Stimulated activated CD8-positive, alpha-beta memory T cell treated with anti-CD3 and anti-CD28 coated beads, Interleukin-15, amount 100 ng/mL, for 48 hours (primary cell): ENCODE data around the gene PLA2G4F.
A peak's percentile ranks its signal among the peaks of the same experiment; 100 is the strongest.

Experiments
- DNase-seq, 2 donors: peaks; one replicate each; pipeline ENCODE4 v3.0.0-alpha.2; 2020; ENCODE audit warnings: low read depth in 2 of 2

The PLA2G4F gene

DNA sequence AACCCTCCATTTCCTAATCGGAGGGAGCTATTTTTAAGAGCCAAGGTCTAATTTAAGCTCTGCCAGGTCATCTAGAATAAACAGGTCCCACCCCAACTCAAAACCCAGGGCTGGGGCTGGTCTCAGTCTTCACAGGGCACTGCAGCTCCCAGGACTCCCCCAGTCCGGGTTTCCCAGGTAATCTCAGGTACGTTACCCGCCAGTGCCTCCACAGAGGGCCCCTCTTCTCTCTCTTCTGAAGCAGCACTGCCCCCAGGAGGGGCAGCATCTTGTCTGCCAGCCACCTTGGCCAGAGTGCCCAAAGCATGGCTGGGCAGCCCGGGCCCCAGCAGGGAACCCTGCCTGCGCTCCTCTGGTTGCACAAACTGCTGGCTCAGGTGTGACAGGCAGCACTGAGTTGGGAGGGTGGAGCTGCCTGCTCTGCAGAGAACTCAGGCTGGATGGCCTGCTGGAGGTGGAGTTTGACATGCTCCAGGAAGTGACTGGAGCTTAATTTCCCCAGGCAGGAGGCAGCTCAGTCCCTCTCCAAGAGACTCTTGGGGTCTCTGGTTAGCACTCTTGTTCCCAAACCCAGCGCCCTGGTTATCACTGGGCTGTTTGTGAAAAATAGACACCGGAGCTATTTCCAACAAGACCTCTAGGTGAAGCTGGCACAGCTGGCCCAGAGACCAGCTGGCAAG, at the start of gene PLA2G4F:
Gene PLA2G4F, minus strand, starts transcription at position 394 of the 680 bp plus-strand sequence. Its CDS starts 87 bp downstream, at position 307.
- DNase-seq = no peak

DNA sequence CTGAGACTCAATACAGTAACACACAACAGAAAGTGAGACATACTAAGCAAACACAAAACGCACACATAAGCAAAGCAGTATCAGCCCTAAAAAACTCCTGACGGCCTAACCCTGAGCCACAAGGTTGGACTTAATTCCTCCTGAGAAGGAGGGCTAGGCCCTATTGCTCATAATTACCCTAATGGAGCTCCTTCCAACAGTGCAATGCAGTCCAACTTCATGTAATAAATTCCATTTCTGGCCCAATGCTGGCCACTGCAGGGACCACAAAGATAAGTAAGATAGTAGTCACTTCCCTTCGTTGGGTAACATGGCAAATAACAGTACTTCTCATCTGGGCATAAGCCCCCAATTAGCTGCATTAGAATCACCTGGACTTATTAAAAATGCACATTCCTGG, 47.5 kb upstream of the PLA2G4F start:
- no peak for DNase-seq

- DNase-seq = no peak
Measured at GRCh38 chr15:42202653-42203052, 46.2 kb upstream of the PLA2G4F start.

- no peak for DNase-seq
Measured at GRCh38 chr15:42201801-42202200, 45.4 kb upstream of the PLA2G4F start.

DNA sequence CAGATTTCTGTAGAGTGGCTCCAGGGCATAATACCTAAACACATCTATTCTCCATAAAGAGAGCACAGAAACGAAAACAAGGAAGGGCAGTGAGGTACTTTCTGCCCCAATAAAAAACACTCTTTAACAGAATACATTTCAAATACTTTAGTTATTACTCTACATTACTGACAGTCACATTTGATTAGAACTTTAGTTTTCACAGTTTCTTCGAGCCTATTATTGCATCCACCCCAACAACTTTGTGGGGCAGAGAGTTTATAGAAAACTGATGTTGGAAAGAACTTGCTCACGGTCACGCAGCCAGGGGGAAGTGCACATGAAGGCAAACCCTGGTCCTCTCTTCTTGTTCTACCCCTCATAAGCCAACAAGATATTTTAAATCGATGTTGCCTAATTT, 42.7 kb upstream of the PLA2G4F start:
- no peak for DNase-seq

- no peak for DNase-seq
Measured at GRCh38 chr15:42198516-42198915, 42.1 kb upstream of the PLA2G4F start.

GRCh38 chr15:42194513-42194912, 38.1 kb upstream of the PLA2G4F start:
- DNase-seq = peak in 1 of 2 donors; percentile 8

DNA sequence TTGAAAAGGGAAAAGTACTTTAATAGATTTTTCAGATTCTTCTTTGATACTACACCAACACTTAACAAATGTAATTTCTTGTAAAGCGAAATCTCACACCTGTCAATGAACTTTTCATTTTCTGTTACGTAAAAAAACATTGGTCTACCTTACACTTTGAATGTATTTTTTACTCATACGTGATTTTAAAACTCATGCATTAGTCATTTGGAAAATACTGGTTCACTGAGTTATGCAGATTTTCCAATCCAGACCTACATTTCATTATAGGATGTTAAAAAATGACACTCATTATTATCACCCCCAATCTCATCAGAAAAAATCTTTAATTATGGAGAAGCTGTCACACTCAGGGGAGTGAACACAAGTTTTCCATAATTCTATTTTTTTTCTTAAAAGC, 36.9 kb upstream of the PLA2G4F start:
- no peak for DNase-seq

GRCh38 chr15:42191610-42192346, 35.3 kb upstream of the PLA2G4F start:
- DNase-seq = no peak

GRCh38 chr15:42190370-42190769, 33.9 kb upstream of the PLA2G4F start:
- DNase-seq = no peak

GRCh38 chr15:42185801-42186200, 29.4 kb upstream of the PLA2G4F start:
- DNase-seq = no peak

GRCh38 chr15:42184736-42185135, 28.3 kb upstream of the PLA2G4F start:
- no peak for DNase-seq

GRCh38 chr15:42184296-42184695, 27.9 kb upstream of the PLA2G4F start:
- no peak for DNase-seq

GRCh38 chr15:42182961-42183360, 26.5 kb upstream of the PLA2G4F start:
- DNase-seq = no peak

- no peak for DNase-seq
Measured at GRCh38 chr15:42182328-42182886, 26.0 kb upstream of the PLA2G4F start.

DNA sequence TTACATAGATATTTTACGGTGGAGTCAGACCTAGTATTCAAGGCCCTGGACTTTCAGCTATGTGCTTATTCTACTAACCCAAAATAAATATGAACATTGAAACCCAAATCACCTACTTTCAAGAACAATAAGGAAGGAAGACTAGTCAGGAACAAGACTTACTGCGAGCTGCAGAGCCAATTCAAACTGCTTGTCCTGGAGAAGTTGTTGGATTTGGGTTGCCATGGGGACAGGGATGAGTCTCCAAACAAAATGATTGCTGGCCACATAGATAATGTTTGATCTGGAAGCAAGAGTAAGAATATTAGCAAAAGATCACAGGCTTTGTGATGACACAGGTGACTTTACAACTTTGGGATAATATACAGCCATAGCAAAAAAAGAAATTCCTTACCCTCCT, 21.6 kb upstream of the PLA2G4F start:
- no peak for DNase-seq

GRCh38 chr15:42175671-42176070, 19.2 kb upstream of the PLA2G4F start:
- DNase-seq = no peak

DNA sequence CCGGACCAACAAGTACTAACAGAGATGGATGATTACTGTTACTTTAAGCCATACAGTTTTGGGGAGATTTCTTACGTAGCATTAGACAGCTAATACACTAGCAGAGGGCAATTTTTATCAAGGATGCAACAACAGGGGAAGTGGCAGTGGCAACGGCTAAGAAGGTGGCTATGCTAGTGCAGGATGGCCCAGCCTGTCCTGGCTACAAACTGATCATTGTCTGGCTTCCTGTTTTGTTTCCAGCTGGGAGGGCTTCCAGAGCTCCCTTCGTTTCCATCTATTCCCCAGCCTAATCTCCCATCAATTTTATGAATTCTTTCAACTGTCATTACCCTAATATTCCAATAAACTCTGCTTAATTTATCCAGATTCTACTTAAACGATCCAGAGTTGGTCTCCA, 16.0 kb upstream of the PLA2G4F start:
- DNase-seq = no peak

- no peak for DNase-seq
Measured at GRCh38 chr15:42171795-42172194, 15.4 kb upstream of the PLA2G4F start.

DNA sequence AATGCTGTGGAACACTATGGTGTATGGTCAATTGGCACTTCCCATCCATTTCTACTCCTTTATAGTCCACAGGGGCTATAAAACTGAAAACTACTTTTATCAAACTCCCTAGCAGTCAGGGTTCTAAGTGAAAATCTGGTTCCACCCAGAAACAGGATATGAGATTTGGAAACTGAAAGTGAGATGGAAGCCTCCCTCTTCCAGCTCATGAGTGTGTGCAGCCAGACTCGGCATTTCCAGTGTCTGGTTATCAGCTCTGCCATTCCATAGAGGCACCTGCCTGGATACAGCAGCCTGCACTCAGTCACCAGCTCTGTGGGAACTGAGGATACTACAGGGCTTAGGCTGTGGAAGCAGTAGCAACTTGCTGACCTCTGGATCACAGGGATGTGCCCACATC, 14.7 kb upstream of the PLA2G4F start:
- DNase-seq = no peak

GRCh38 chr15:42166225-42166940, 9.9 kb upstream of the PLA2G4F start:
- no peak for DNase-seq

GRCh38 chr15:42165106-42165505, 8.7 kb upstream of the PLA2G4F start:
- no peak for DNase-seq
